ENCODE measurements around the gene CTNNBL1. TPM values are rescaled to one million over a fixed set of nuclear protein-coding genes. Genes with fewer than 3 reads are reported as not detected.

CTNNBL1 gene
- total RNA-seq, 1 donor, result 19.5 TPM

DNA sequence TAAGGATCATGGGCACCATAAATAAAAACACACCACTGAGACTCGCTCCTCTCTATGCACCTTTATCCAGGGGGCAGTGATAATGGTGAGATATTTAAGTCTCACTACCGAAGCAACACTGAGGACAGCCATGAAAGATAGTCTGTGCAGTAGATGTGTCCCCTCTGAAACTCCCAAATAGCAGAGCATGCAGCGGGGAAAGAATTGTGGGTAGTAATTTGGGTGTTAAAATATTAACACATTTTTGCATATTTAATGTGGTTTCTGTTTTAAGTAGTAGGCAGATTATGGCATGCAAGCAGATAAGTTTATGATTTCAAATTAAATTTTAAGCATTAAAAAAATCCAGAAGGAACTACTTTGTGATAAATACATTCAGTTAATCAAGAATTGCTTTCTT lies 82.7 kb downstream of the CTNNBL1 start:
- Histone ChIP-seq H3K27me3 (ENCODE audit: insufficient read depth, low read length) (no peaks in the 10 kb centered on the region), H2AFZ (ENCODE audit: low read length) (no peak overlapping the region), H4K20me1 (ENCODE audit: insufficient read depth, low read length) (no peaks in the 10 kb centered on the region), H3K36me3 (ENCODE audit: insufficient read depth, low read length) (no peaks in the 10 kb centered on the region), H3K4me1 (ENCODE audit: insufficient read depth, low read length) (peaks cover 8% of the 10 kb centered on the region), H3K79me2 (ENCODE audit: insufficient read depth, low read length) (no peaks in the 10 kb centered on the region), H3K4me2 (ENCODE audit: insufficient read depth, low read length) (no peak overlapping the region), H3K27ac (ENCODE audit: low read depth, low read length) (no peak overlapping the region), H3K4me3 (ENCODE audit: insufficient read depth, low read length) (no peak overlapping the region), H3K9me3 (ENCODE audit: low read depth, low read length) (no peaks in the 10 kb centered on the region)
- DNase-seq (ENCODE audit: insufficient read length, low spot score, missing footprints), result no peak
- TF ChIP-seq, protein P1, sequence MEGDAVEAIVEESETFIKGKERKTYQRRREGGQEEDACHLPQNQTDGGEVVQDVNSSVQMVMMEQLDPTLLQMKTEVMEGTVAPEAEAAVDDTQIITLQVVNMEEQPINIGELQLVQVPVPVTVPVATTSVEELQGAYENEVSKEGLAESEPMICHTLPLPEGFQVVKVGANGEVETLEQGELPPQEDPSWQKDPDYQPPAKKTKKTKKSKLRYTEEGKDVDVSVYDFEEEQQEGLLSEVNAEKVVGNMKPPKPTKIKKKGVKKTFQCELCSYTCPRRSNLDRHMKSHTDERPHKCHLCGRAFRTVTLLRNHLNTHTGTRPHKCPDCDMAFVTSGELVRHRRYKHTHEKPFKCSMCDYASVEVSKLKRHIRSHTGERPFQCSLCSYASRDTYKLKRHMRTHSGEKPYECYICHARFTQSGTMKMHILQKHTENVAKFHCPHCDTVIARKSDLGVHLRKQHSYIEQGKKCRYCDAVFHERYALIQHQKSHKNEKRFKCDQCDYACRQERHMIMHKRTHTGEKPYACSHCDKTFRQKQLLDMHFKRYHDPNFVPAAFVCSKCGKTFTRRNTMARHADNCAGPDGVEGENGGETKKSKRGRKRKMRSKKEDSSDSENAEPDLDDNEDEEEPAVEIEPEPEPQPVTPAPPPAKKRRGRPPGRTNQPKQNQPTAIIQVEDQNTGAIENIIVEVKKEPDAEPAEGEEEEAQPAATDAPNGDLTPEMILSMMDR (IDR thresholded peaks at IDR 0.05; ENCODE audit: extremely low read depth, low read depth, low read length), result no peak

DNA sequence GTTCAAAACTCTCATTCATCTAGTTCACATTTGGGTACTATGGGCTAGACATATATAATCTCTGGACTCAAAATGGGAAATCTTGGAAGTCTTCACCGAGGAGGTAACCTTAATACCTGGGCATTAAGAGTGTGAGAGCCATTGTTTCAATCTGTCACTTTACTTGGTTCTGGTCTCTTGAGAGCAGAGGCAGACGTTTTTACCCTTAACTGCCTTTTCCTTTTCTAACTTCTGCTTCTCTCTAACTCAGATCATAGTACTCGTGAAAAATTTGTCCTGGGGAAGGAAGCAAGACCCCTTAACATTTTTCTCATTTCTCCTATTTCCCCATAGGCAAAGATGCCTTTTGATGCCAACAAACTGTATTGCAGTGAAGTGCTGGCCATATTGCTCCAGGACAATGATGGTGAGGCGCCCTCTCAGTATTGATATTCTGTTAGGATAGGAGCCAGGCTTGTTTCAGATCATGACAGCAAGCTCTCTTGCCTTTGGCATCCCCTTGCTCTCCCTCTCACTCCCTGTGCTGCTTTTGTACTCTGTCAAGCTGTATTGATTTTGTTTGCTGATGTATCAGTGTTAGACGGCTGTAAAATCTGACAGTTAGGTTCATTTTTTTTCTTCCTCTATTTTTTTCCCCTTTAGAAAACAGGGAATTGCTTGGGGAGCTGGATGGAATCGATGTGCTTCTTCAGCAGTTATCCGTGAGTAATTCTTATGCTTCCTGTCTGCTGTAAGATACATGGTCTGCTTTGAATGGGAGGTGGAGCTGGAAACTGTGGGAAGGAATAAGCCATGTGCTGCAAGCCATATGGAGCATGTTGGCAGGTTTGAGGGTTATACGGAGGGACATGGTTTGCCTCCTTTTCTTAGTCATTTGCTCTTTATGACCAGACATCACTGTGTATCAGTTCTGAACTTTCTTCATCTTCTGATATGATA lies 83.5 kb downstream of the CTNNBL1 start:
- no peak for DNase-seq (ENCODE audit: insufficient read length, low spot score, missing footprints)
- Histone ChIP-seq H4K20me1 (ENCODE audit: insufficient read depth, low read length) (no peaks in the 10 kb centered on the region), H2AFZ (ENCODE audit: low read length) (no peak overlapping the region), H3K4me3 (ENCODE audit: insufficient read depth, low read length) (no peak overlapping the region), H3K36me3 (ENCODE audit: insufficient read depth, low read length) (peaks cover 3% of the 10 kb centered on the region), H3K27ac (ENCODE audit: low read depth, low read length) (no peak overlapping the region), H3K9me3 (ENCODE audit: low read depth, low read length) (no peaks in the 10 kb centered on the region), H3K4me2 (ENCODE audit: insufficient read depth, low read length) (no peak overlapping the region), H3K4me1 (ENCODE audit: insufficient read depth, low read length) (peaks cover 8% of the 10 kb centered on the region), H3K79me2 (ENCODE audit: insufficient read depth, low read length) (no peaks in the 10 kb centered on the region), H3K27me3 (ENCODE audit: insufficient read depth, low read length) (no peaks in the 10 kb centered on the region)
- TF ChIP-seq, protein P1 (IDR thresholded peaks at IDR 0.05; ENCODE audit: extremely low read depth, low read depth, low read length), result no peak

DNA sequence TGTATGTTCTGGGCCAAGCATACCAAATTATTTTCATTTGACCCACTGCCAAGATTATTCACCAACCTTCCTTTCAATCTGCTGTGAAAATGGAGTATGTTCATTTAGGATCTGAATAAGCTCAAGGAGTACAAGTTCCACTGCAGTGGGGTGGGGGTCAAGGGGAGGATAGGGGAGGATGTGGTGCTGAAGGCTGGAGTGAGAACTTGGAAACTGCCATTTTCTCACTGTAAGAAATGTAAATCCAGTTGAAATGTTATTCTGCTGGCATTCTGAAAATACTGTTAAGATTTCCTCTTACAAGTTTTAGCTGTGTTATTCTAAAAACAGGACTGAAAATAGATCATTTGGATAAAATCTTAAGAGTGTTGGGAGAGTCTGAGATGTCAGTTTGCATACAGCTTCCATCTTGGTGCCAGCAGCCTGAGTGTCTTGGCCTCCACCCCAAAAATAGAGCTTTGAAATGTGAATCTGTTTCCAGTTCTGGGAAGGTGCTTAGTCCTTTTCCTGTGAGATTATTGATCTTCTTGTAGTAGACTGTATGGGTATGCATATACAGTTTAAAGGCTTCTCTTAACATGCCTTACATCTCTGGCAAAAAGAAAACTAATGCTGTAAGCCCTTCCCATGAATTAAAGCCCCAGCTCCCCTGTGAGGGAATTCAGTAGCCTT lies 84.3 kb downstream of the CTNNBL1 start:
- Histone ChIP-seq H3K79me2 (ENCODE audit: insufficient read depth, low read length) (no peaks in the 10 kb centered on the region), H3K27ac (ENCODE audit: low read depth, low read length) (no peak overlapping the region), H2AFZ (ENCODE audit: low read length) (no peak overlapping the region), H3K9me3 (ENCODE audit: low read depth, low read length) (no peaks in the 10 kb centered on the region), H3K4me3 (ENCODE audit: insufficient read depth, low read length) (no peak overlapping the region), H3K36me3 (ENCODE audit: insufficient read depth, low read length) (peaks cover 4% of the 10 kb centered on the region), H4K20me1 (ENCODE audit: insufficient read depth, low read length) (no peaks in the 10 kb centered on the region), H3K4me2 (ENCODE audit: insufficient read depth, low read length) (no peak overlapping the region), H3K27me3 (ENCODE audit: insufficient read depth, low read length) (no peaks in the 10 kb centered on the region), H3K4me1 (ENCODE audit: insufficient read depth, low read length) (peaks cover 8% of the 10 kb centered on the region)
- DNase-seq (ENCODE audit: insufficient read length, low spot score, missing footprints), result no peak
- TF ChIP-seq, protein P1 (IDR thresholded peaks at IDR 0.05; ENCODE audit: extremely low read depth, low read depth, low read length), result no peak

DNA sequence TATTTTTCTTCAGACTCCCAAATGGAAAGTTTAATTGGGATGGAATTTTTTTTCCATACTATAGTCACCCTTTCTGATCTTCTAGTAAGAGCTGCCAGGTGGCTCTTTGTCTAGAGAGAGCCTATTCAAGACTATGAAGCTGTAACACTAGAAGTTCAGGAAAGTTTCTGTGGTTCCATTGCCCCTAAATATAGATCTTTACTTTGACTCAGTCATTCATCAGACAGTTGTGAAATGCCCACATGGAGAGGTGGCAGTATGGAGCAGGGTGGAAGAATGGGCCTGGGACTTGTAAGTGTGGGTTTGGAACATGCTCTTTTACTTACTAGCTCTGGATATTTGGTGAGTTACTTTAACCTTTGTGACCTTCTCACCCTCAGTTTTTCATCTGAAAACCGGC lies 87.8 kb downstream of the CTNNBL1 start:
- TF ChIP-seq, protein P1 (IDR thresholded peaks at IDR 0.05; ENCODE audit: extremely low read depth, low read depth, low read length), result no peak
- peaks cover 4% of the 10 kb centered on the region for H3K36me3 ChIP-seq (ENCODE audit: insufficient read depth, low read length)
- no peaks in the 10 kb centered on the region for H3K9me3 ChIP-seq (ENCODE audit: low read depth, low read length)
- H2AFZ ChIP-seq (ENCODE audit: low read length), result no peak overlapping the region
- no peak overlapping the region for H3K27ac ChIP-seq (ENCODE audit: low read depth, low read length)
- H4K20me1 ChIP-seq (ENCODE audit: insufficient read depth, low read length), result peaks cover 9% of the 10 kb centered on the region
- peaks cover 8% of the 10 kb centered on the region for H3K4me1 ChIP-seq (ENCODE audit: insufficient read depth, low read length)
- no peak overlapping the region for H3K4me2 ChIP-seq (ENCODE audit: insufficient read depth, low read length)
- no peak overlapping the region for H3K4me3 ChIP-seq (ENCODE audit: insufficient read depth, low read length)
- no peaks in the 10 kb centered on the region for H3K79me2 ChIP-seq (ENCODE audit: insufficient read depth, low read length)
- H3K27me3 ChIP-seq (ENCODE audit: insufficient read depth, low read length), result no peaks in the 10 kb centered on the region
- DNase-seq (ENCODE audit: insufficient read length, low spot score, missing footprints), result no peak

Data from osteoblast (primary cell).